Measurements from ENCODE around the gene ITGAX.

ITGAX gene

DNA sequence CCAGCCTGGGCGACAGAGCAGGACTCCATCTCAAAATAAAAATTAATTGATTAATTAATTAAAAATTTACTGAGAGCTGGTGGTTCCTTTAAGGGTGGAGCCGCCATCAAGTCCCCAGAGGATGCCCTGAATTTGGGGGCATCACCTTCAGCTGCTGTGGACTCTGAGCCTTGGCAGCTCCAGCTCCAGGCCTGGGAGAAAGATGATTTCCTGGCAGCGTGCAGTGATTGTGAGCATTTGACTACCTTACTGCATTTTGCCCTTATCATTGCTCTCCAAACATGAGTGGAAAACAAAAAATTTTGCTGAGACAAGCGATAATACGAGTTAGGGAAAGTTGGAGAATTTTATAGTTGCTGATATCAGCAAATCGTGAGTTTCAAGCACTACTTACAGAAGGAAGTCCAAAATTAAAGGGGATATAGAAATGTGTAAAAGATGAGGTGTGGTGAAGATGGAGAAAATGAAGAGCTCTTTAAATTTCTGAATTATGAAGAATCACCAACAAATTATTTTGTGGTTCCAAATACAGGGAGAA, 35.6 kb downstream of the ITGAX start:
- DNase-seq (ENCODE audit: low read depth, low spot score) = no peak
- Histone ChIP-seq H3K4me1 (ENCODE audit: insufficient read depth, insufficient read length) (peaks cover 15% of the 10 kb centered on the region), H3K36me3 (ENCODE audit: insufficient read depth, insufficient read length, low read length) (no peaks in the 10 kb centered on the region), H3K4me3 (ENCODE audit: insufficient read length, low read depth) (no peak overlapping the region), H3K9me3 (ENCODE audit: insufficient read depth, low read length) (peaks cover 4% of the 10 kb centered on the region; the same call in 1 of the 2 replicates), H3K27me3 (ENCODE audit: insufficient read depth, insufficient read length) (no peaks in the 10 kb centered on the region), H3K9ac (ENCODE audit: insufficient read length, low read depth) (no peak overlapping the region)
- TF ChIP-seq ZNF274 (IDR thresholded peaks at IDR 0.05; ENCODE audit: low read depth, low read length) (no peak), SUZ12 (IDR thresholded peaks at IDR 0.05; ENCODE audit: extremely low read depth, insufficient read depth, insufficient read length) (no peak), YY1 (IDR thresholded peaks at IDR 0.05; ENCODE audit: insufficient read depth, insufficient read length) (no peak)

DNA sequence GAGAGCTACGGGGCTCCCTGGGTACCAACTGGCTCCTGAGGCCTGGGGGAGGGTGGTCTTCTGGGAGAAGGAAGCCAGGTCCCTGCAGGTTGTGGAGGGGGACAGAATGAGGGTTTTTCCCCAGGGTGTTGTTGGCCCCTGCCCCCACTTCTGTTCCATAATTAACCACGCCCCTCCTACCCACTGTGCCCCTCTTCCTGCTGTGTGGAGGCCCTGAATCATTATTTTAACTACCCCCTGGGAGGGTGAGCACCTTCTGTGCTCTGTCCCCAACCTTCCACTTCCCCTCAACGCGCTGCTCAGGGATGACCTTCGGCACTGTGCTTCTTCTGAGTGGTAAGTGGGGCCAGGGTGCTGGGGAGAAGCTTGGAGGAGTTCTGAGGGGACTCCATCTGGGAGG, 38.1 kb downstream of the ITGAX start, which contains the start of gene ITGAD:
Gene ITGAD, plus strand, starts transcription at position 280 of the 400 bp plus-strand sequence. Its CDS starts 26 bp downstream, at position 306.
- Histone ChIP-seq H3K9me3 (ENCODE audit: insufficient read depth, low read length) (no peaks in the 10 kb centered on the region), H3K36me3 (ENCODE audit: insufficient read depth, insufficient read length, low read length) (no peaks in the 10 kb centered on the region), H3K27me3 (ENCODE audit: insufficient read depth, insufficient read length) (no peaks in the 10 kb centered on the region), H3K4me3 (ENCODE audit: insufficient read length, low read depth) (no peak within 1 kb of the TSS), H3K4me1 (ENCODE audit: insufficient read depth, insufficient read length) (peaks cover 17% of the 10 kb centered on the region), H3K9ac (ENCODE audit: insufficient read length, low read depth) (no peak within 1 kb of the TSS)
- no peak for DNase-seq (ENCODE audit: low read depth, low spot score)
- TF ChIP-seq ZNF274 (IDR thresholded peaks at IDR 0.05; ENCODE audit: low read depth, low read length) = no peak
- TF ChIP-seq SUZ12 (IDR thresholded peaks at IDR 0.05; ENCODE audit: extremely low read depth, insufficient read depth, insufficient read length) = no peak
- no peak for TF ChIP-seq YY1 (IDR thresholded peaks at IDR 0.05; ENCODE audit: insufficient read depth, insufficient read length)

DNA sequence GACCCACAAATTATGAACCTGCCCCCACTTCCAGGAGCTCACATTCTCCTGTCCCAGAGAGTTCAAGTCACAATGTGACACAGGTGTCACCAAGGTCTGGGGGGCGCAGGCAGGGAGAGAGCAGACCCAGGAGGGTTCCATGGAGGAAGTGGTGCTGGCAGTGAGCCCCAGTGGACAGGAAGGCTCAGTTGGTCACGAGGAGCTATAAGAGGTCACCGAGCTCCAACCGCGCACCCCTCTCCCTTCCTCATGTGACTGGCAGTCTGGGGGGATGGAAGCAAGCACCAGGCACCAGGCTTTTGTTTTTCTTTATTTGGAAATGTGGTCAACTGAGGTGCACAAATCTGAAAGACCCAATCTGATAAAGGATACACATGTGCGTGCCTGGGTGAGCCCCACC, 40.7 kb downstream of the ITGAX start:
- Histone ChIP-seq H3K27me3 (ENCODE audit: insufficient read depth, insufficient read length) (no peaks in the 10 kb centered on the region), H3K4me3 (ENCODE audit: insufficient read length, low read depth) (no peak overlapping the region), H3K36me3 (ENCODE audit: insufficient read depth, insufficient read length, low read length) (peaks cover 14% of the 10 kb centered on the region), H3K4me1 (ENCODE audit: insufficient read depth, insufficient read length) (peaks cover 17% of the 10 kb centered on the region), H3K9ac (ENCODE audit: insufficient read length, low read depth) (no peak overlapping the region), H3K9me3 (ENCODE audit: insufficient read depth, low read length) (peaks cover 11% of the 10 kb centered on the region; the same call in 1 of the 2 replicates)
- no peak for TF ChIP-seq ZNF274 (IDR thresholded peaks at IDR 0.05; ENCODE audit: low read depth, low read length)
- TF ChIP-seq YY1 (IDR thresholded peaks at IDR 0.05; ENCODE audit: insufficient read depth, insufficient read length) = no peak
- no peak for TF ChIP-seq SUZ12 (IDR thresholded peaks at IDR 0.05; ENCODE audit: extremely low read depth, insufficient read depth, insufficient read length)
- no peak for DNase-seq (ENCODE audit: low read depth, low spot score)

DNA sequence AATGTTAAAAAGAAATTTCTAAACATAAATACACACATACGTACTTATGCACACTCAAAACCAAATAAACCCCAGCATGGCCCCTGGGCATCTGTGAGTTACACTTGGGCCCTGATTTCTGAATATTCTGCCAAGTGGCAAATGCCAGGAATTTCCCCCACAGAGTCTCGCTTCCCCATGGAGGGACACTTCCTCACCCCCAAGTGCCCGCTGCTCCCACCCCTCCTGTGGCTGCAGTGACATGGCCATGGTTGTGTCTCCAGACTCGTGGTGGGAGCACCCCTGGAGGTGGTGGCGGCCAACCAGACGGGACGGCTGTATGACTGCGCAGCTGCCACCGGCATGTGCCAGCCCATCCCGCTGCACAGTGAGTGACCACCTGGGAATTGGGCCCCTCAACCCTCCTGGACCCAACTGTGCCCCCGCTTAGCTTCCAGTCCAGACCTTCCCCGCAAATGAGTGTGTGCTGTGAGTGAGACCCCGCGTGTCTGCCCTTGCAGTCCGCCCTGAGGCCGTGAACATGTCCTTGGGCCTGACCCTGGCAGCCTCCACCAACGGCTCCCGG, 42.2 kb downstream of the ITGAX start:
- DNase-seq (ENCODE audit: low read depth, low spot score) = no peak
- Histone ChIP-seq H3K4me3 (ENCODE audit: insufficient read length, low read depth) (no peak overlapping the region), H3K36me3 (ENCODE audit: insufficient read depth, insufficient read length, low read length) (peaks cover 14% of the 10 kb centered on the region), H3K27me3 (ENCODE audit: insufficient read depth, insufficient read length) (no peaks in the 10 kb centered on the region), H3K4me1 (ENCODE audit: insufficient read depth, insufficient read length) (peaks cover 17% of the 10 kb centered on the region), H3K9me3 (ENCODE audit: insufficient read depth, low read length) (peaks cover 11% of the 10 kb centered on the region; the same call in 1 of the 2 replicates), H3K9ac (ENCODE audit: insufficient read length, low read depth) (no peak overlapping the region)
- TF ChIP-seq SUZ12 (IDR thresholded peaks at IDR 0.05; ENCODE audit: extremely low read depth, insufficient read depth, insufficient read length) (no peak), YY1 (IDR thresholded peaks at IDR 0.05; ENCODE audit: insufficient read depth, insufficient read length) (no peak), ZNF274 (IDR thresholded peaks at IDR 0.05; ENCODE audit: low read depth, low read length) (no peak)

DNA sequence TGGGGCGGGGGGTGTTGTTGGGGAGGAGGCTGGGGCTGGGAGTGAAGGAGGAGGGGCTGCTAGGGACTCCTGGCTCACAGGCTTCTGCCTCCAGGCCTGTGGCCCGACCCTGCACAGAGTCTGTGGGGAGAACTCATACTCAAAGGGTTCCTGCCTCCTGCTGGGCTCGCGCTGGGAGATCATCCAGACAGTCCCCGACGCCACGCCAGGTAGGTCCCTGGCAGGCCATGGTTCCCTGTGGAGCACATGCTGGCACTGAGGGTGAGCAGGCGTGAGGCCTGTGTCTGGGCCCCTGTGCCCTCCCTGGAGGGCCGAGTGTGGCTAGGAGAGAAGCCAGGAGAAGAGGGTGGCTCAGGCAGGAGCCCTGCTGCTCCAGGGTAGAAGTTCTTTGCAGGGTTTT, 42.7 kb downstream of the ITGAX start:
- no peak for TF ChIP-seq SUZ12 (IDR thresholded peaks at IDR 0.05; ENCODE audit: extremely low read depth, insufficient read depth, insufficient read length)
- TF ChIP-seq ZNF274 (IDR thresholded peaks at IDR 0.05; ENCODE audit: low read depth, low read length) = no peak
- no peak for TF ChIP-seq YY1 (IDR thresholded peaks at IDR 0.05; ENCODE audit: insufficient read depth, insufficient read length)
- H3K9me3 ChIP-seq (ENCODE audit: insufficient read depth, low read length) = peaks cover 11% of the 10 kb centered on the region; the same call in 1 of the 2 replicates
- DNase-seq (ENCODE audit: low read depth, low spot score) = no peak
- no peak overlapping the region for H3K4me3 ChIP-seq (ENCODE audit: insufficient read length, low read depth)
- no peaks in the 10 kb centered on the region for H3K27me3 ChIP-seq (ENCODE audit: insufficient read depth, insufficient read length)
- peaks cover 14% of the 10 kb centered on the region for H3K36me3 ChIP-seq (ENCODE audit: insufficient read depth, insufficient read length, low read length)
- peaks cover 15% of the 10 kb centered on the region for H3K4me1 ChIP-seq (ENCODE audit: insufficient read depth, insufficient read length)
- no peak overlapping the region for H3K9ac ChIP-seq (ENCODE audit: insufficient read length, low read depth)

DNA sequence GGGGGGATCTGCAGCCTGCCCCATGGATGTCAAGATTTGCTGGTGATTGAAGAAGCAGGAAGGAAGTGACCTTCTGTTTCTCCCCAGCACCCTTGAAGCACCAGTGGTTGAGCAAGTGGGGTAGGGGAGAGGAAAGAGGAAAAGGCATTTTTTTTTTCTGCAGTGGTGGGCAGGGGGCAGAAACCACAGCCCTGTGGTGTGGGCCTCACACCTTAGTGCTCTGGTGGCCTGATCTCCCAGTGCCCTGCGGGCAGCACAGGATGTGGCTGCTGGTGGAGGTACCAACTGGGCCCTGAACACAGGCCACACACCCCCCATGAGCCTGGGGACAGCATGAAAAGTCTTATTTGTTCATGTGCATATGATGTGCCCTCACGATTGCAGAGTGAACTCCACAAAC, 45.2 kb downstream of the ITGAX start:
- Histone ChIP-seq H3K4me1 (ENCODE audit: insufficient read depth, insufficient read length) (peaks cover 6% of the 10 kb centered on the region), H3K9ac (ENCODE audit: insufficient read length, low read depth) (no peak overlapping the region), H3K4me3 (ENCODE audit: insufficient read length, low read depth) (no peak overlapping the region), H3K36me3 (ENCODE audit: insufficient read depth, insufficient read length, low read length) (peaks cover 14% of the 10 kb centered on the region), H3K9me3 (ENCODE audit: insufficient read depth, low read length) (peaks cover 11% of the 10 kb centered on the region; the same call in 1 of the 2 replicates), H3K27me3 (ENCODE audit: insufficient read depth, insufficient read length) (no peaks in the 10 kb centered on the region)
- TF ChIP-seq YY1 (IDR thresholded peaks at IDR 0.05; ENCODE audit: insufficient read depth, insufficient read length) = no peak
- no peak for TF ChIP-seq SUZ12 (IDR thresholded peaks at IDR 0.05; ENCODE audit: extremely low read depth, insufficient read depth, insufficient read length)
- TF ChIP-seq ZNF274 (IDR thresholded peaks at IDR 0.05; ENCODE audit: low read depth, low read length) = no peak
- no peak for DNase-seq (ENCODE audit: low read depth, low spot score)

DNA sequence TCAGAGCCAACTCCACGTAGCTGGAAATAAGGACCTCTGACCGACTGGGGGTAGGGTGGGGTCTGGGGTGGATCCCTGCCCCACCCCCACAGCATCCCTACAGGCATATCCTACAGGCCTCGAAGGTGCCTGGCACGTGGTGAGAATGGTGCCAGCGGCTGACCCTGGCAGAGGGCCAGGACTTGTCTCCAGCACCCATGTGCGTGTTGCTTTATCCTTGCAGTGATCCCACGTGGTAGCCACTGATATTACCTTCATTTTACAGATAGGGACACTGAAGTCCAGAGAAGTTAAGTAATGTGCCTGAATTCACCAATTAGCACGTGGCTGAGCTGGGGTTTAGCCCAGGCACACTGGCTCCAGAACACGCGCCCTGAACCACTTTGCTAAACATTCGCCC, 46.5 kb downstream of the ITGAX start:
- H3K9ac ChIP-seq (ENCODE audit: insufficient read length, low read depth) = no peak overlapping the region
- no peak for TF ChIP-seq ZNF274 (IDR thresholded peaks at IDR 0.05; ENCODE audit: low read depth, low read length)
- no peak for TF ChIP-seq SUZ12 (IDR thresholded peaks at IDR 0.05; ENCODE audit: extremely low read depth, insufficient read depth, insufficient read length)
- peaks cover 6% of the 10 kb centered on the region for H3K4me1 ChIP-seq (ENCODE audit: insufficient read depth, insufficient read length)

More for the DNA sequence above, 46.5 kb downstream of the ITGAX start:
- H3K4me3 ChIP-seq (ENCODE audit: insufficient read length, low read depth) = no peak overlapping the region
- peaks cover 14% of the 10 kb centered on the region for H3K36me3 ChIP-seq (ENCODE audit: insufficient read depth, insufficient read length, low read length)
- DNase-seq (ENCODE audit: low read depth, low spot score) = no peak
- peaks cover 11% of the 10 kb centered on the region; the same call in 1 of the 2 replicates for H3K9me3 ChIP-seq (ENCODE audit: insufficient read depth, low read length)
- H3K27me3 ChIP-seq (ENCODE audit: insufficient read depth, insufficient read length) = no peaks in the 10 kb centered on the region
